Upper lobe of left lung (tissue), 6 donors: Measurements from ENCODE around the gene LMO7. TPM values are rescaled to one million over a fixed set of nuclear protein-coding genes. Genes with fewer than 3 reads are reported as not detected.

ENCODE experiments used
- ATAC-seq, 2 donors: fragments of 200-7000 bp; cut with Tn5 transposase; one replicate each; pipeline ENCODE4 v1.9.1; 2022; ENCODE audit warnings: mild to moderate bottlenecking in 2 of 2, moderate library complexity in 2 of 2; ENCODE audit not compliant: low FRiP score in 2 of 2
- DNase-seq, 2 donors: peaks; one replicate each; pipeline ENCODE4 v3.0.0-alpha.2; 2019 to 2020
- H3K27ac ChIP-seq, 4 donors: fragments of 200-600 bp; sonication (generic); one replicate each; pipeline ENCODE4 v1.5.1; 2016 to 2019
- H3K27me3 ChIP-seq, 4 donors: fragments of 200-600 bp; sonication (generic); one replicate each; pipeline ENCODE4 v1.5.1; 2017 to 2019
- H3K36me3 ChIP-seq, 4 donors: fragments of 200-600 bp; sonication (generic); one replicate each; pipeline ENCODE4 v1.5.1; 2016 to 2019
- H3K4me1 ChIP-seq, 4 donors: fragments of 200-600 bp; sonication (generic); one replicate each; pipeline ENCODE4 v1.5.1; 2018 to 2019
- H3K4me3 ChIP-seq, 4 donors: fragments of 200-600 bp; sonication (generic); one replicate each; pipeline ENCODE4 v1.5.1; 2017 to 2019; ENCODE audit warnings: mild to moderate bottlenecking in 2 of 4, moderate library complexity in 1 of 4
- H3K9me3 ChIP-seq, 4 donors: fragments of 200-600 bp; sonication (generic); one replicate each; pipeline ENCODE4 v1.5.1; 2018 to 2019
- CTCF ChIP-seq, 6 experiments: fragments of 450-650 bp in 4 of 6; fragments of 200-600 bp in 2 of 6; sonication (generic) in 2 of 6; IDR thresholded peaks; one replicate each; pipeline ENCODE4 v1.5.1; 2016 to 2019; ENCODE audit warnings: antibody characterized with exemption in 6 of 6
- EP300 ChIP-seq, 4 donors: sonication (generic); formaldehyde crosslinking; IDR thresholded peaks; one replicate each; pipeline ENCODE4 v1.5.1; 2017; ENCODE audit warnings: antibody characterized with exemption in 4 of 4, control low read depth in 2 of 4
- POLR2A ChIP-seq, 4 donors: fragments of 450-650 bp; IDR thresholded peaks; one replicate each; pipeline ENCODE4 v1.5.1; 2016 to 2017; ENCODE audit warnings: antibody characterized with exemption in 4 of 4, mild to moderate bottlenecking in 2 of 4
- POLR2AphosphoS5 ChIP-seq, 2 donors: sonication (generic); formaldehyde crosslinking; IDR thresholded peaks; one replicate each; pipeline ENCODE4 v1.5.1; 2017; ENCODE audit warnings: antibody characterized with exemption in 2 of 2
- WGBS, 2 donors: methylation state at CpG; one replicate each; pipeline ENCODE4 v1.1.5; 2017 to 2018; 5-methylcytosine and 5-hydroxymethylcytosine counted together
- total RNA-seq, 6 donors: library from RNA; depleted of rRNA in 4 of 6; stranded (reverse); fragments of >200 nt in 4 of 6; gene quantifications; one replicate each; pipeline versions ENCODE4 v1.1.0 to v1.2.1, GENCODE V29; 2016 to 2021
- donor health status: DM: no; HTN: no; CAD: no; lungs with moderate emphysema.
- donor health status: DM: no; HTN: yes; CAD: no; lungs with severe emphysema.

LMO7 gene
- total RNA-seq, 6 donors from 2014 or later: 327 to 1,155 (median 811) TPM

- TF ChIP-seq POLR2AphosphoS5 (IDR thresholded peaks at IDR 0.05): no peak
- no peak for ATAC-seq
- Histone ChIP-seq H3K4me3 (no peak overlapping the region), H3K36me3 (no peaks in the 10 kb centered on the region), H3K9me3 (no peaks in the 10 kb centered on the region), H3K4me1 (no peaks in the 10 kb centered on the region), H3K27ac (no peak overlapping the region), H3K27me3 (no peaks in the 10 kb centered on the region)
- 81 to 84% methylated on average over 1 of the region's 1 CpG for WGBS, 2 donors
- no peak for DNase-seq
Measured at GRCh38 chr13:75882261-75882660, 246.1 kb downstream of the LMO7 start.

GRCh38 chr13:75889427-75889826, 253.3 kb downstream of the LMO7 start:
- no peaks in the 10 kb centered on the region for H3K9me3 ChIP-seq
- H3K27ac ChIP-seq: no peak overlapping the region
- no peak for ATAC-seq
- H3K4me1 ChIP-seq: no peaks in the 10 kb centered on the region
- H3K36me3 ChIP-seq: no peaks in the 10 kb centered on the region
- no peak overlapping the region for H3K4me3 ChIP-seq
- no peak for DNase-seq
- no peaks in the 10 kb centered on the region for H3K27me3 ChIP-seq
- TF ChIP-seq EP300 (IDR thresholded peaks at IDR 0.05) (no peak), CTCF (IDR thresholded peaks at IDR 0.05) (no peak), POLR2AphosphoS5 (IDR thresholded peaks at IDR 0.05) (no peak), POLR2A (IDR thresholded peaks at IDR 0.05) (no peak)

GRCh38 chr13:75895168-75895567, 259.0 kb downstream of the LMO7 start:
- ATAC-seq (no peak), DNase-seq (no peak)
- 81 to 88% methylated on average over 3 of the region's 3 CpGs for WGBS, 2 donors
- no peaks in the 10 kb centered on the region for H3K36me3 ChIP-seq
- no peak overlapping the region for H3K4me3 ChIP-seq
- H3K4me1 ChIP-seq: no peaks in the 10 kb centered on the region
- no peak for TF ChIP-seq POLR2A (IDR thresholded peaks at IDR 0.05)
- no peak for TF ChIP-seq EP300 (IDR thresholded peaks at IDR 0.05)
- TF ChIP-seq CTCF (IDR thresholded peaks at IDR 0.05): no peak
- TF ChIP-seq POLR2AphosphoS5 (IDR thresholded peaks at IDR 0.05): no peak
- H3K27ac ChIP-seq: no peak overlapping the region
- H3K9me3 ChIP-seq: no peaks in the 10 kb centered on the region
- H3K27me3 ChIP-seq: no peaks in the 10 kb centered on the region

- Histone ChIP-seq H3K9me3 (no peaks in the 10 kb centered on the region), H3K27ac (no peak overlapping the region), H3K4me3 (no peak overlapping the region), H3K27me3 (no peaks in the 10 kb centered on the region), H3K36me3 (no peaks in the 10 kb centered on the region), H3K4me1 (no peaks in the 10 kb centered on the region)
- no peak for DNase-seq
- WGBS, 2 donors: 38 to 58% methylated on average over 2 of the region's 2 CpGs
- ATAC-seq: no peak
- TF ChIP-seq POLR2AphosphoS5 (IDR thresholded peaks at IDR 0.05): no peak
- TF ChIP-seq CTCF (IDR thresholded peaks at IDR 0.05): no peak
- no peak for TF ChIP-seq EP300 (IDR thresholded peaks at IDR 0.05)
- TF ChIP-seq POLR2A (IDR thresholded peaks at IDR 0.05): no peak
Measured at GRCh38 chr13:75896271-75896670, 260.1 kb downstream of the LMO7 start.

- no peaks in the 10 kb centered on the region for H3K36me3 ChIP-seq
- DNase-seq (no peak), ATAC-seq (no peak)
- H3K4me3 ChIP-seq: no peak overlapping the region
- no peaks in the 10 kb centered on the region for H3K27me3 ChIP-seq
- H3K9me3 ChIP-seq: no peaks in the 10 kb centered on the region
- no peaks in the 10 kb centered on the region for H3K4me1 ChIP-seq
- 58 to 63% methylated on average over 3 of the region's 3 CpGs for WGBS, 2 donors
- TF ChIP-seq EP300 (IDR thresholded peaks at IDR 0.05) (no peak), CTCF (IDR thresholded peaks at IDR 0.05) (no peak), POLR2AphosphoS5 (IDR thresholded peaks at IDR 0.05) (no peak), POLR2A (IDR thresholded peaks at IDR 0.05) (no peak)
- H3K27ac ChIP-seq: no peak overlapping the region
Measured at GRCh38 chr13:75897386-75897785, 261.3 kb downstream of the LMO7 start.
